Gastrocnemius medialis (tissue), 4 donors: Measurements from ENCODE around the gene SLC9B2. TPM values are rescaled to one million over a fixed set of nuclear protein-coding genes. Genes with fewer than 3 reads are reported as not detected.

ENCODE experiments used
- ATAC-seq, 2 donors: fragments of 150-250 bp; one replicate each; pipeline ENCODE4 v1.9.1; 2016
- DNase-seq, 2 donors: peaks; one replicate each; pipeline ENCODE4 v3.0.0-alpha.2; 2019
- H3K27ac ChIP-seq, 4 donors: fragments of 200-600 bp; sonication (generic); 1 replicate in 1 of 4; 2 replicates in 3 of 4; pipeline ENCODE4 v1.5.1; 2016 to 2018; ENCODE audit warnings: mild to moderate bottlenecking in 2 of 4, moderate library complexity in 1 of 4
- H3K27me3 ChIP-seq, 3 donors: fragments of 200-600 bp; sonication (generic) in 2 of 3; 1 replicate in 1 of 3; 2 replicates in 2 of 3; pipeline versions ENCODE4 v1.5.1 to v1.6.0; 2016 to 2019; ENCODE audit warnings: mild to moderate bottlenecking in 1 of 3, moderate library complexity in 1 of 3
- H3K36me3 ChIP-seq, 2 donors: fragments of 200-600 bp; sonication (generic) in 1 of 2; one replicate each; pipeline ENCODE4 v1.5.1; 2017 to 2018
- H3K4me1 ChIP-seq, 2 donors: fragments of 200-600 bp; sonication (generic) in 1 of 2; one replicate each; pipeline ENCODE4 v1.5.1; 2016 to 2017; ENCODE audit warnings: mild to moderate bottlenecking in 2 of 2
- H3K4me3 ChIP-seq, 4 donors: fragments of 200-600 bp; sonication (generic) in 3 of 4; 1 replicate in 1 of 4; 2 replicates in 3 of 4; pipeline ENCODE4 v1.5.1; 2016 to 2019; ENCODE audit warnings: mild to moderate bottlenecking in 2 of 4
- H3K9me3 ChIP-seq, 3 donors: fragments of 200-600 bp; sonication (generic) in 2 of 3; 1 replicate in 1 of 3; 2 replicates in 2 of 3; pipeline ENCODE4 v1.5.1; 2016 to 2019
- CTCF ChIP-seq, 5 experiments: fragments of 450-650 bp in 3 of 5; fragments of 200-600 bp in 2 of 5; sonication (generic) in 2 of 5; IDR thresholded peaks in 4 of 5; conservative IDR thresholded peaks in 1 of 5; 1 replicate in 4 of 5; 2 replicates in 1 of 5; pipeline ENCODE4 v1.5.1; 2016 to 2019; ENCODE audit warnings: antibody characterized with exemption in 5 of 5, mild to moderate bottlenecking in 3 of 5, moderate library complexity in 3 of 5
- POLR2A ChIP-seq, 2 donors: fragments of 450-650 bp; IDR thresholded peaks; one replicate each; pipeline ENCODE4 v1.6.1; 2017; ENCODE audit warnings: antibody characterized with exemption in 2 of 2, mild to moderate bottlenecking in 2 of 2, moderate library complexity in 2 of 2
- in situ Hi-C, 4 donors: fragments of 200-750 bp; cut with MboI; loops; one replicate each; pipeline versions ENCODE4 v1.15.0 to v1.8.0; 2017; ENCODE audit warnings: low sequenced_read_pairs in 4 of 4
- intact Hi-C: fragments of 100-400 bp; cut with DNase I; formaldehyde crosslinking; loops from one replicate; pipeline ENCODE4 v1.15.1; 2023; ENCODE audit warnings: low total_unique reads
- total RNA-seq, 4 donors: library from RNA; depleted of rRNA; stranded (reverse); fragments of >200 nt; gene quantifications; one replicate each; pipeline versions ENCODE4 v1.1.0 to v1.2.3, GENCODE V29; 2016

SLC9B2 gene
- total RNA-seq, 4 donors from 2014 or later, result 2.0 to 6.1 (median 2.3) TPM

GRCh38 chr4:103046416-103047290, 29.9 kb downstream of the SLC9B2 start:
- in situ Hi-C loops, result loop anchor here in 2 of 4 donors (10.0 kb wide), 1 partner anchor 48 kb away; the partner anchor contains the start of gene BDH2 (in 2 of the 2)
- intact Hi-C loops, result loop anchor here (2.0 kb wide), 1 partner anchor 52 kb away; the partner anchor contains the start of gene BDH2
- DNase-seq, result no peak
- TF ChIP-seq POLR2A (IDR thresholded peaks at IDR 0.05) (no peak), CTCF (IDR thresholded peaks at IDR 0.05 in 4 of 5, conservative IDR thresholded peaks at IDR 0.05 in 1 of 5) (peak; percentile 23 to 65 (median 46))
- H3K27ac ChIP-seq, result no peak overlapping the region
- no peaks in the 10 kb centered on the region for H3K27me3 ChIP-seq
- H3K4me3 ChIP-seq, result no peak overlapping the region
- peaks cover 0 to 10% of the 10 kb centered on the region in 2 donors for H3K36me3 ChIP-seq
- peak; percentile 86 to 87 for ATAC-seq
- no peaks in the 10 kb centered on the region for H3K9me3 ChIP-seq
- H3K4me1 ChIP-seq, result no peaks in the 10 kb centered on the region

- intact Hi-C loops, result no loop called here
- no peaks in the 10 kb centered on the region for H3K4me1 ChIP-seq
- TF ChIP-seq POLR2A (IDR thresholded peaks at IDR 0.05) (no peak), CTCF (IDR thresholded peaks at IDR 0.05 in 4 of 5, conservative IDR thresholded peaks at IDR 0.05 in 1 of 5) (no peak)
- DNase-seq (no peak), ATAC-seq (no peak)
- H3K27me3 ChIP-seq, result no peaks in the 10 kb centered on the region
- H3K36me3 ChIP-seq, result peaks cover 0 to 10% of the 10 kb centered on the region in 2 donors
- no peak overlapping the region for H3K4me3 ChIP-seq
- no peaks in the 10 kb centered on the region for H3K9me3 ChIP-seq
- in situ Hi-C loops, result loop anchor here in 2 of 4 donors (10.0 kb wide), 1 partner anchor 51 kb away; the partner anchor contains the start of gene BDH2 (in 2 of the 2)
- no peak overlapping the region for H3K27ac ChIP-seq
These were observed 32.4 kb downstream of the SLC9B2 start for GRCh38 chr4:103044183-103044582.

GRCh38 chr4:103036169-103036568, 40.4 kb downstream of the SLC9B2 start:
- H3K9me3 ChIP-seq, result no peaks in the 10 kb centered on the region
- H3K27me3 ChIP-seq, result no peaks in the 10 kb centered on the region
- no peak overlapping the region for H3K4me3 ChIP-seq
- DNase-seq (no peak), ATAC-seq (no peak)
- H3K4me1 ChIP-seq, result no peaks in the 10 kb centered on the region
- in situ Hi-C loops (no loop called here), intact Hi-C loops (no loop called here)
- no peaks in the 10 kb centered on the region for H3K36me3 ChIP-seq
- TF ChIP-seq CTCF (IDR thresholded peaks at IDR 0.05 in 4 of 5, conservative IDR thresholded peaks at IDR 0.05 in 1 of 5) (no peak), POLR2A (IDR thresholded peaks at IDR 0.05) (no peak)
- H3K27ac ChIP-seq, result no peak overlapping the region

- in situ Hi-C loops, result no loop called here
- DNase-seq, result no peak
- H3K27me3 ChIP-seq, result no peaks in the 10 kb centered on the region
- ATAC-seq, result no peak
- no peaks in the 10 kb centered on the region for H3K4me1 ChIP-seq
- H3K36me3 ChIP-seq, result no peaks in the 10 kb centered on the region
- no peak overlapping the region for H3K27ac ChIP-seq
- no peaks in the 10 kb centered on the region for H3K9me3 ChIP-seq
- intact Hi-C loops, result no loop called here
- H3K4me3 ChIP-seq, result no peak overlapping the region
- TF ChIP-seq POLR2A (IDR thresholded peaks at IDR 0.05) (no peak), CTCF (IDR thresholded peaks at IDR 0.05 in 4 of 5, conservative IDR thresholded peaks at IDR 0.05 in 1 of 5) (peak in 1 of 5 experiments; percentile 28)
These were observed 44.0 kb downstream of the SLC9B2 start for GRCh38 chr4:103032574-103032973.
